Erythroblast (primary cell): ENCODE results near the gene IZUMO4.

Experiments used
- GATA1 ChIP-seq: IDR thresholded peaks from 2 replicates; pipeline ENCODE4 v1.6.1; 2011; ENCODE audit warnings: low read depth, mild to moderate bottlenecking, control low read depth, low read length, moderate library complexity
- POLR2A ChIP-seq: IDR thresholded peaks from 2 replicates; pipeline ENCODE4 v1.6.1; 2011; ENCODE audit warnings: mild to moderate bottlenecking, low read length

GRCh38 chr19:2135474-2136402 lies 39.0 kb downstream of the IZUMO4 start:
- no peak for TF ChIP-seq POLR2A
- no peak for TF ChIP-seq GATA1
